ENCODE data around the gene ETS1.

GRCh38 chr11:128589998-128590397 lies 2.6 kb upstream of the ETS1 start:
- no peak for TF ChIP-seq CTCF (IDR thresholded peaks at IDR 0.05)
- TF ChIP-seq POLR2A (IDR thresholded peaks at IDR 0.05): no peak
- no peak for TF ChIP-seq POLR2AphosphoS5 (IDR thresholded peaks at IDR 0.05)
- no peak for TF ChIP-seq EP300 (IDR thresholded peaks at IDR 0.05; ENCODE audit: low read depth)

Data from transverse colon (tissue), 4 donors.